Heart right ventricle (tissue), 16 donors: ENCODE measurements around the gene DNER. TPM values are rescaled to one million over a fixed set of nuclear protein-coding genes. Genes with fewer than 3 reads are reported as not detected.

Experiments used
- ATAC-seq, 8 donors: fragments of 200-7000 bp; cut with Tn5 transposase; one replicate each; pipeline ENCODE4 v1.9.1; 2020; ENCODE audit warnings: mild to moderate bottlenecking in 8 of 8, moderate library complexity in 8 of 8, moderate number of reproducible peaks in 1 of 8
- DNase-seq, 2 donors: peaks; one replicate each; pipeline ENCODE4 v3.0.0-alpha.2; 2020
- H3K27ac ChIP-seq, 10 donors: fragments of 200-600 bp; sonication (generic) in 2 of 10; one replicate each; pipeline versions ENCODE4 v1.5.0 to v1.8.0; 2020 to 2022; ENCODE audit warnings: mild to moderate bottlenecking in 3 of 10
- H3K27me3 ChIP-seq, 7 donors: fragments of 200-600 bp; one replicate each; pipeline ENCODE4 v1.8.0; 2021 to 2022; ENCODE audit warnings: mild to moderate bottlenecking in 2 of 7
- H3K36me3 ChIP-seq, 9 donors: fragments of 200-600 bp; sonication (generic) in 1 of 9; one replicate each; pipeline versions ENCODE4 v1.5.0 to v1.8.0; 2020 to 2022; ENCODE audit warnings: mild to moderate bottlenecking in 2 of 9
- H3K4me1 ChIP-seq, 9 donors: fragments of 200-600 bp; sonication (generic) in 1 of 9; one replicate each; pipeline versions ENCODE4 v1.5.0 to v1.8.0; 2020 to 2022; ENCODE audit warnings: mild to moderate bottlenecking in 4 of 9
- H3K4me3 ChIP-seq, 10 donors: fragments of 200-600 bp; sonication (generic) in 2 of 10; one replicate each; pipeline versions ENCODE4 v1.5.0 to v1.8.0; 2020 to 2022; ENCODE audit warnings: mild to moderate bottlenecking in 7 of 10, moderate library complexity in 2 of 10
- H3K9me3 ChIP-seq, 11 donors: fragments of 200-600 bp in 10 of 11; sonication (generic) in 2 of 11; one replicate each; pipeline versions ENCODE4 v1.5.0 to v1.8.0; 2013 to 2022; ENCODE audit warnings: mild to moderate bottlenecking in 2 of 11, control low read depth in 1 of 11, moderate library complexity in 1 of 11
- CTCF ChIP-seq, 9 donors: fragments of 200-600 bp; sonication (generic) in 2 of 9; IDR thresholded peaks; one replicate each; pipeline versions ENCODE4 v1.5.0 to v1.8.0; 2021 to 2022; ENCODE audit warnings: antibody characterized with exemption in 9 of 9, mild to moderate bottlenecking in 5 of 9, moderate library complexity in 1 of 9
- whole genome bisulfite sequencing, 2 donors: extraction: QIAGEN DNeasy Blood & Tissue Kit; methylation state at CpG; one replicate each; pipeline ENCODE4 v1.1.7; 2013; ENCODE audit warnings: inconsistent platforms in 1 of 2; 5-methylcytosine and 5-hydroxymethylcytosine counted together
- intact Hi-C, 10 donors: fragments of 100-400 bp; cut with DNase I; formaldehyde crosslinking; loops; one replicate each; pipeline versions ENCODE4 v1.11.1 to v1.14.2; 2022
- polyA plus RNA-seq, 2 donors: library from polyadenylated mRNA; stranded (reverse); fragments of 200-250 nt; gene quantifications; one replicate each; pipeline ENCODE4 v1.2.3, GENCODE V29; 2013
- total RNA-seq, 10 donors: library from RNA; stranded (reverse); fragmentation: NEBNext Ultra II Directional in 3 of 10; extraction: Animal tissue kit (Norgen Biotek cat#: 25700) in 3 of 10; gene quantifications; one replicate each; pipeline versions ENCODE4 v1.2.1 to v1.2.4, GENCODE V29; 2021 to 2023
- donor health status: Arrhythmogenic right ventricular cardiomyopathy.
- donor health status: ischemic (EF 13 %, LVEDD 7.1; RV severe dilation, severe dysfunction).
- donor health status: healthy with polysubstance abuse.
- donor health status: DM: no; HTN: yes; CAD: no.
- donor health status: DM: no; HTN: no; CAD: no.
- donor health status: ischemic (EF 25% LVEDD 6.9; RV normal size, moderate dysfunction).
- donor health status: ischemic (EF 25% LVEDD 5.7; RV mildly dilated, moderate dysfunction).
- donor health status: healthy.
- donor health status: DM: yes; HTN: yes; CAD: no.
- donor health status: Ischemic cardiomyopathy.
- donor health status: ischemic (EF 35%, LVEDD 5.7; RV mildly dilated, moderate dysfunction).
- donor health status: nonischemic (EF 11% LVEDD 7.7; RV severe dilation, severe dysfunction).
- donor health status: DM: yes; HTN: yes; CAD: no.
- donor health status: PGD.
- donor health status: ischemic (EF 29% LVEDD 5.4; RV normal size, mild dysfunction).
- donor health status: nonischemic (EF 23%, LVEDD 6.1; RV moderate dilation, normal function).

The DNER gene
- total and polyA plus RNA-seq, 12 donors = 0.13 to 1.8 (median 0.69) TPM; not detected in 2

DNA sequence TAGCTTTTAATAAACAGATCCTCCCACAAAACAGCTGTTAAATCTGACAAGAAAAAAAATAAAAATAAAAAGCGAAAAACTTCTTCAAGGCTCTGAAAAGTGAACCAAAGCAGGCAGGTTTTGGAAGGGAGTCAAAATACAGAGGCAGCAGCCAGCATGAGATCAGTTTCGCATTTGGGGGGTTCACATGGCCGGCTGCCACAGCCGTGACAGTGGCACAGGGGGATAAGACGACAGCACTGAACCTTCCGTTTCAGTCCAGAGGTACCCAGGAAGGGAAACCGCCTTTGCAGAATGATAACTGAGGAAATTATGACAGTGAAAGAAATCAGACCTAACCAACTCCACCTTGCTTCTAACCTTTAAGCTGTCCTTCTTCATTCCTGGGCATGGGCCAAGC, 246.6 kb downstream of the DNER start:
- no peak for ATAC-seq

DNA sequence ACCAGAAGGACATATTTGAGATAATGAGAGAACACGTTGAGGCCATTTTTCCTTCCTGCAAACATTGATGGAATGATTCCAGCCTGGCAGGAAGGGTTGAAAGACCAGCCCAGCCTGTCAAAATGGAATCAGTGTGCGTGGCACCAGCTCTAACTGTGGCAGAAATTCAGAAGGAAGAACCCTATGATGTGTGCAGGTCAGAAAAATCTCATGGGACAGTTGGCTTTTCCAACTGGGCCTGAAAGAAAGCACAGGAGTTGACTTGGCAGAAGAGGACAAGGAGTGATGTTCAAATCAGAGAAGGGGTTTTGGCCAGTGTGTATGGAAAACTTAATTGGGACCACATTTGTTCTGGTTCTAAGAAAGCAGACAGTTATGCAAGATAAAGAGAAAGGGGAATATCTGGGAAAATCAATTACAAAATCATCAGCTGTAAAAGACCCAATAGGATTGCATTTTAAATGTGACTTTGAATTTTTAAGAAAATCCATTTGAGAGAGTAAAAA, 250.5 kb downstream of the DNER start:
- WGBS, 2 donors = 35 to 50% methylated on average over 2 of the region's 2 CpGs
- ATAC-seq = no peak

More for the DNA sequence above, 246.6 kb downstream of the DNER start:
- H3K27ac ChIP-seq = no peak overlapping the region
- H3K4me1 ChIP-seq = no peaks in the 10 kb centered on the region
- no peak for DNase-seq
- intact Hi-C loops = no loop called here
- H3K27me3 ChIP-seq = peaks cover 0 to under 1% (median 0%) of the 10 kb centered on the region in 7 donors
- no peaks in the 10 kb centered on the region for H3K36me3 ChIP-seq
- TF ChIP-seq CTCF (IDR thresholded peaks at IDR 0.05) = no peak
- H3K9me3 ChIP-seq = peaks cover 0 to 3% (median 0%) of the 10 kb centered on the region in 11 donors
- no peak overlapping the region for H3K4me3 ChIP-seq
- 59 to 67% methylated on average over 7 of the region's 7 CpGs for WGBS, 2 donors

GRCh38 chr2:229462112-229462511, 252.2 kb downstream of the DNER start:
- Histone ChIP-seq H3K27ac (no peak overlapping the region), H3K9me3 (peaks cover 0 to 3% (median 0%) of the 10 kb centered on the region in 11 donors), H3K27me3 (peaks cover 0 to 10% (median 0%) of the 10 kb centered on the region in 7 donors), H3K4me1 (no peaks in the 10 kb centered on the region), H3K36me3 (no peaks in the 10 kb centered on the region), H3K4me3 (no peak overlapping the region)
- no peak for TF ChIP-seq CTCF (IDR thresholded peaks at IDR 0.05)
- no peak for DNase-seq
- intact Hi-C loops = no loop called here
- ATAC-seq = no peak

More for the DNA sequence above, 250.5 kb downstream of the DNER start:
- Histone ChIP-seq H3K9me3 (peaks cover 0 to 3% (median 0%) of the 10 kb centered on the region in 11 donors), H3K36me3 (no peaks in the 10 kb centered on the region), H3K27ac (no peak overlapping the region), H3K4me3 (no peak overlapping the region), H3K27me3 (peaks cover 0 to 10% (median 0%) of the 10 kb centered on the region in 7 donors), H3K4me1 (no peaks in the 10 kb centered on the region)
- no peak for TF ChIP-seq CTCF (IDR thresholded peaks at IDR 0.05)
- intact Hi-C loops = no loop called here
- DNase-seq = no peak

DNA sequence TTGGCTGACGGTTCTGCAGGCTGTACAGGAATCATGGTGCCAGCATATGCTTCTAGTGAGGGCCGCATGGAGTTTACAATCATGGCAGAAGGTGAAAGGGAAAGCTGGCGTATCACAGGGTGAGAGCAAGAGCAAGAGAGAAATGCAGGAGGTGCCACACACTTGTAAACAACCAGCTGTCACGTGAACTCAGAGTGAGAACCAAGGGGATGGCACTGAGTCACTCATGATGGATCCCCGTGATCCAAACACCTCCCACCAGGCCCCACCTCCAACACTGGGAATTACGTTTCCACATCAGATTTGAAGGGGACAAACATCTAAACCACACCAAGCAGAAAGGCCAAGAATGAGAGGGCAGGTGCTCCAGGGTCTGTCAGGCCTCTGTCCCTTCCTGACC, 258.3 kb downstream of the DNER start:
- 92 to 93% methylated on average over 6 of the region's 6 CpGs for WGBS, 2 donors
- H3K27me3 ChIP-seq = no peaks in the 10 kb centered on the region
- H3K36me3 ChIP-seq = no peaks in the 10 kb centered on the region
- TF ChIP-seq CTCF (IDR thresholded peaks at IDR 0.05) = no peak
- DNase-seq (no peak), ATAC-seq (no peak)
- no peaks in the 10 kb centered on the region for H3K9me3 ChIP-seq
- H3K4me1 ChIP-seq = no peaks in the 10 kb centered on the region
- intact Hi-C loops = no loop called here
- H3K27ac ChIP-seq = no peak overlapping the region
- no peak overlapping the region for H3K4me3 ChIP-seq
